H9 (cell line): ENCODE results near the gene RARB. TPM values are rescaled to one million over a fixed set of nuclear protein-coding genes. Genes with fewer than 3 reads are reported as not detected.

Source experiments
- DNase-seq: peaks from one replicate; pipeline ENCODE4 v3.0.0-alpha.2; 2017
- H2AFZ ChIP-seq: one replicate; pipeline ENCODE4 v1.6.1; 2013; ENCODE audit warnings: mild to moderate bottlenecking, low read length, control low read depth, moderate library complexity
- H2AK5ac ChIP-seq: 2 replicates; pipeline ENCODE4 v1.6.1; 2013; ENCODE audit warnings: low read length, control low read depth, mixed read lengths; ENCODE audit not compliant: insufficient read length
- H2BK120ac ChIP-seq: one replicate; pipeline ENCODE4 v1.6.1; 2013; ENCODE audit warnings: low read depth, mild to moderate bottlenecking, low read length, control low read depth, inconsistent platforms; ENCODE audit not compliant: poor library complexity, severe bottlenecking
- H2BK12ac ChIP-seq: 2 replicates; pipeline ENCODE4 v1.6.1; 2013; ENCODE audit warnings: low read length, control low read depth, mixed read lengths, low read depth; ENCODE audit not compliant: insufficient read length
- H2BK15ac ChIP-seq: 2 replicates; pipeline ENCODE4 v1.6.1; 2013; ENCODE audit warnings: low read depth, low read length, control low read depth
- H2BK20ac ChIP-seq: one replicate; pipeline ENCODE4 v1.6.1; 2013; ENCODE audit warnings: low read depth, mild to moderate bottlenecking, low read length, control low read depth, inconsistent platforms; ENCODE audit not compliant: poor library complexity, severe bottlenecking
- H2BK5ac ChIP-seq: 2 replicates; pipeline ENCODE4 v1.6.1; 2013; ENCODE audit warnings: low read length, control low read depth, mixed read lengths; ENCODE audit not compliant: insufficient read length
- H3K14ac ChIP-seq: 2 replicates; pipeline ENCODE4 v1.6.1; 2013; ENCODE audit warnings: low read length, control low read depth; ENCODE audit not compliant: insufficient read depth
- H3K18ac ChIP-seq: 2 replicates; pipeline ENCODE4 v1.6.1; 2013; ENCODE audit warnings: low read depth, mild to moderate bottlenecking, mixed read lengths, low read length, control low read depth; ENCODE audit not compliant: insufficient read length
- H3K23ac ChIP-seq: 2 replicates; pipeline ENCODE4 v1.6.1; 2013; ENCODE audit warnings: low read length, control low read depth, mixed read lengths, low read depth; ENCODE audit not compliant: insufficient read length
- H3K23me2 ChIP-seq: 2 replicates; pipeline ENCODE4 v1.6.1; 2013; ENCODE audit warnings: low read depth, mild to moderate bottlenecking, mixed read lengths, low read length, control low read depth; ENCODE audit not compliant: insufficient read length, poor library complexity, severe bottlenecking
- H3K27ac ChIP-seq: 2 replicates; pipeline ENCODE4 v1.5.1; 2013; ENCODE audit warnings: low read length, control low read depth, mixed read lengths, low read depth; ENCODE audit not compliant: insufficient read length
- H3K27me3 ChIP-seq: 2 replicates; pipeline ENCODE4 v1.6.1; 2013; ENCODE audit warnings: low read length, control low read depth, inconsistent platforms; ENCODE audit not compliant: insufficient read depth
- H3K4ac ChIP-seq: 2 replicates; pipeline ENCODE4 v1.6.1; 2013; ENCODE audit warnings: low read depth, mild to moderate bottlenecking, control low read depth, inconsistent platforms, low read length, moderate library complexity
- H3K4me1 ChIP-seq: 2 replicates; pipeline ENCODE4 v1.6.1; 2013; ENCODE audit warnings: low read length, control low read depth, inconsistent platforms; ENCODE audit not compliant: insufficient read depth
- H3K4me2 ChIP-seq: 2 replicates; pipeline ENCODE4 v1.6.1; 2013; ENCODE audit warnings: low read length, control low read depth, mixed read lengths; ENCODE audit not compliant: insufficient read length, insufficient read depth
- H3K56ac ChIP-seq: 2 replicates; pipeline ENCODE4 v1.6.1; 2013; ENCODE audit warnings: low read depth, mild to moderate bottlenecking, mixed read lengths, low read length, control low read depth; ENCODE audit not compliant: insufficient read length
- H3K79me1 ChIP-seq: 2 replicates; pipeline ENCODE4 v1.6.1; 2013; ENCODE audit warnings: low read depth, mild to moderate bottlenecking, moderate library complexity, low read length, control low read depth, inconsistent platforms; ENCODE audit not compliant: insufficient read depth, poor library complexity, severe bottlenecking
- H3K79me2 ChIP-seq: 2 replicates; pipeline ENCODE4 v1.6.1; 2013; ENCODE audit warnings: low read length, control low read depth, inconsistent platforms; ENCODE audit not compliant: insufficient read depth
- H3K9ac ChIP-seq: 2 replicates; pipeline ENCODE4 v1.6.1; 2013; ENCODE audit warnings: low read length, control low read depth, mixed read lengths; ENCODE audit not compliant: insufficient read length; ENCODE audit errors: extremely low read depth
- H3K9me3 ChIP-seq: one replicate; pipeline ENCODE4 v1.6.1; 2013; ENCODE audit warnings: low read depth, low read length, inconsistent platforms; ENCODE audit not compliant: control insufficient read depth
- H3T11ph ChIP-seq: one replicate; pipeline ENCODE4 v1.6.1; 2013; ENCODE audit warnings: mild to moderate bottlenecking, low read length, control low read depth, inconsistent platforms
- H4K20me1 ChIP-seq: one replicate; pipeline ENCODE4 v1.6.1; 2013; ENCODE audit not compliant: control insufficient read depth, insufficient read length, insufficient read depth
- H4K5ac ChIP-seq: 2 replicates; pipeline ENCODE4 v1.6.1; 2013; ENCODE audit warnings: low read depth, mild to moderate bottlenecking, mixed read lengths, low read length, control low read depth; ENCODE audit not compliant: insufficient read length
- H4K8ac ChIP-seq: replicated peaks from 2 replicates; pipeline ENCODE4 v1.6.1; 2013; ENCODE audit warnings: low read length, control low read depth, mixed read lengths, low read depth; ENCODE audit not compliant: insufficient read length
- H4K91ac ChIP-seq: 2 replicates; pipeline ENCODE4 v1.6.1; 2013; ENCODE audit warnings: low read depth, mild to moderate bottlenecking, moderate library complexity, mixed read lengths, low read length, control low read depth; ENCODE audit not compliant: insufficient read length
- H3K27ac Mint-ChIP-seq, 3 experiments: 2 replicates in 2 of 3; 3 replicates in 1 of 3; pipeline ENCODE4 v1.8.0; 2020 to 2021; ENCODE audit warnings: mixed read lengths in 3 of 3, mild to moderate bottlenecking in 1 of 3, moderate library complexity in 1 of 3
- H3K27me3 Mint-ChIP-seq: 2 replicates; pipeline ENCODE4 v1.8.0; 2021; ENCODE audit warnings: low read depth, mild to moderate bottlenecking, moderate library complexity, mixed read lengths
- H3K36me3 Mint-ChIP-seq, 3 experiments: 2 replicates in 2 of 3; 3 replicates in 1 of 3; pipeline ENCODE4 v1.8.0; 2020 to 2021; ENCODE audit warnings: low read depth in 3 of 3, mixed read lengths in 3 of 3; ENCODE audit not compliant: insufficient read depth in 1 of 3
- H3K4me1 Mint-ChIP-seq, 2 experiments: 2 replicates each; pipeline ENCODE4 v1.8.0; 2020; ENCODE audit warnings: mixed read lengths in 2 of 2
- H3K4me3 Mint-ChIP-seq, 2 experiments: 2 replicates in 1 of 2; 3 replicates in 1 of 2; pipeline ENCODE4 v1.8.0; 2020 to 2021; ENCODE audit warnings: mild to moderate bottlenecking in 2 of 2, mixed read lengths in 2 of 2, moderate library complexity in 1 of 2
- H3K9me3 Mint-ChIP-seq, 2 experiments: 2 replicates in 1 of 2; 3 replicates in 1 of 2; pipeline ENCODE4 v1.8.0; 2020; ENCODE audit warnings: mild to moderate bottlenecking in 2 of 2, mixed read lengths in 2 of 2, moderate library complexity in 1 of 2
- WGBS: extraction: QIAGEN DNeasy Blood & Tissue Kit; methylation state at CpG from one replicate; pipeline ENCODE4 v1.1.7; 2013; ENCODE audit warnings: missing lambda C conversion rate, low lambda C conversion rate, mixed read lengths; ENCODE audit not compliant: insufficient read length; ENCODE audit errors: extremely low coverage; 5-methylcytosine and 5-hydroxymethylcytosine counted together
- total RNA-seq: library from RNA; stranded (reverse); gene quantifications from 2 replicates; pipeline ENCODE4 v1.2.1, GENCODE V29; 2021
- TF ChIP-seq, protein P1 (sequence below): fragments of 200-600 bp; sonication (generic); conservative IDR thresholded peaks from 3 replicates; pipeline ENCODE4 v1.8.0; 2021; ENCODE audit warnings: antibody characterized with exemption, mild to moderate bottlenecking

The RARB gene
- total RNA-seq, 1 experiment from 2014 or later = 0.22 TPM

- Histone ChIP-seq H2BK15ac (no peak overlapping the region), H2BK5ac (no peak overlapping the region), H2BK120ac (no peak overlapping the region), H3K4me1 (no peaks in the 10 kb centered on the region; the same call in 1 of the 2 replicates), H4K5ac (no peak overlapping the region), H2AK5ac (no peak overlapping the region), H3K9ac (no peak overlapping the region), H2AFZ (no peak overlapping the region), H3K23ac (no peak overlapping the region), H3K4me2 (no peak overlapping the region), H3K27ac (no peak overlapping the region), H3T11ph (no peak overlapping the region), H4K20me1 (no peaks in the 10 kb centered on the region), H3K79me2 (no peaks in the 10 kb centered on the region), H3K27me3 (no peaks in the 10 kb centered on the region; the same call in 1 of the 2 replicates), H3K18ac (no peak overlapping the region), H3K23me2 (no peaks in the 10 kb centered on the region), H3K9me3 (no peaks in the 10 kb centered on the region), H3K56ac (no peak overlapping the region), H3K4ac (no peak overlapping the region), H3K14ac (no peak overlapping the region), H2BK20ac (no peak overlapping the region), H2BK12ac (no peak overlapping the region), H4K91ac (no peak overlapping the region), H3K79me1 (no peaks in the 10 kb centered on the region), H4K8ac (no peak overlapping the region)
- Mint-ChIP-seq H3K4me3 (no peak overlapping the region), H3K27me3 (no peaks in the 10 kb centered on the region; the same call in 1 of the 2 replicates), H3K4me1 (peaks cover 29 to 34% of the 10 kb centered on the region in 2 experiments), H3K9me3 (peaks cover 0 to 3% of the 10 kb centered on the region in 2 experiments; a peak in 1 of 5 replicates), H3K36me3 (no peaks in the 10 kb centered on the region), H3K27ac (no peak overlapping the region)
- DNase-seq = no peak
- TF ChIP-seq, protein P1, sequence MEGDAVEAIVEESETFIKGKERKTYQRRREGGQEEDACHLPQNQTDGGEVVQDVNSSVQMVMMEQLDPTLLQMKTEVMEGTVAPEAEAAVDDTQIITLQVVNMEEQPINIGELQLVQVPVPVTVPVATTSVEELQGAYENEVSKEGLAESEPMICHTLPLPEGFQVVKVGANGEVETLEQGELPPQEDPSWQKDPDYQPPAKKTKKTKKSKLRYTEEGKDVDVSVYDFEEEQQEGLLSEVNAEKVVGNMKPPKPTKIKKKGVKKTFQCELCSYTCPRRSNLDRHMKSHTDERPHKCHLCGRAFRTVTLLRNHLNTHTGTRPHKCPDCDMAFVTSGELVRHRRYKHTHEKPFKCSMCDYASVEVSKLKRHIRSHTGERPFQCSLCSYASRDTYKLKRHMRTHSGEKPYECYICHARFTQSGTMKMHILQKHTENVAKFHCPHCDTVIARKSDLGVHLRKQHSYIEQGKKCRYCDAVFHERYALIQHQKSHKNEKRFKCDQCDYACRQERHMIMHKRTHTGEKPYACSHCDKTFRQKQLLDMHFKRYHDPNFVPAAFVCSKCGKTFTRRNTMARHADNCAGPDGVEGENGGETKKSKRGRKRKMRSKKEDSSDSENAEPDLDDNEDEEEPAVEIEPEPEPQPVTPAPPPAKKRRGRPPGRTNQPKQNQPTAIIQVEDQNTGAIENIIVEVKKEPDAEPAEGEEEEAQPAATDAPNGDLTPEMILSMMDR = no peak
- WGBS = no CpG with 5 or more reads among the region's 6 CpGs
Observed at GRCh38 chr3:25437953-25438352, 9.9 kb downstream of the RARB start.
